ENCODE data around the gene PIK3R5.

PIK3R5 gene

GRCh38 chr17:8922451-8922850 is 43.1 kb downstream of the PIK3R5 start:
- peak; percentile 94 to 99 for DNase-seq

GRCh38 chr17:8921147-8921546 is 44.4 kb downstream of the PIK3R5 start:
- DNase-seq = peak in 1 of 2 donors; percentile 76

DNA sequence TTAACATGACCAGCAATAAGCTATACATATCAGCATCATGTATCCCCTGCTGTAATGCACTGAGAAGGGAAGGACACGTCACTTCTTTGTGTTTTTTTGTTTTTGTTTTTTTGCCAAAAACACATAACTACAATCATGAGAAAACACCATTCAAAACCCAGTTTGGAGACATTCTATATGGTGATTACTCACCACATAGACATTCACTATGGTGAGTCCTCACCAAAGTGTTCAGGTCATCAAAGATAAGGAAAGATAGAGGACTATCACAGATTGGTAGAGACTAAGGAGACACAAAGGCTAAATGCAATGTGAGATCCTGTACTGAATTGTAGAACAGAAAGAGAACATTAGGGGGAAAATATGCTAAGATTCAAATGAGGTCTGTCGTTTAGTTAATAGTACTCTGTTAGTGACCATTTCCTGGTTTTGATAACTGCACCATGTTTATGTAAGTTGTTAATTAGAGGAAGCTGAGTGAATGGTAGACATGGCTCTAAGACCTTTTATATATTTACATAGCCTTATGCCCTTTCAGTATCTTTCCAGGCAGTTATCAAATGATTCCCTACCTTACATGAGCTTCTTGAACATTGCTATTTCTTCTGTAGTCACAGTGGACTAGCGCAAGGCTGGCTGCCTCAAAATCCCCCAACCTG is 46.6 kb downstream of the PIK3R5 start:
- peak in 1 of 2 donors; percentile 43 for DNase-seq

GRCh38 chr17:8916466-8916865 is 49.0 kb downstream of the PIK3R5 start:
- no peak for DNase-seq

DNA sequence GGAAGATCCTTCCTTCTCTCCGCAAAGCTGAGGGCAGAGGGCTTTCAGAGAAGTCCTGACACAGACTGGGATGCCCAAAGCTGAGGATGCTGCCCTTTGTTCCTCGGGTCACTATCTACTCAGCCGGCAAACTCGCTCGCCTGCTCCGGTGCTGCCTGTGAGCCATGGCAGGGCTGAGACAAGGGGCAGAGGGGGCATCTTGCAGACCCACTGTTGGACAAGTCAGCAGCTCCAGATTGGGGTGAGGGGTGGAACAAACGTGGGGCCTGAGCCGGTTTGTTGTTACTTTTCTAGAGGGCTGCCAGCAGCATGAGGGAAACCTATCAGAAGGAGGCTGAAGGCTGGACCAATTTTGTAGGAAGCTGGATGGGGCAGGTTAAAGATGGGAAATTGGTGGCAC is 51.0 kb downstream of the PIK3R5 start:
- DNase-seq = no peak

GRCh38 chr17:8913879-8914278 is 51.6 kb downstream of the PIK3R5 start:
- no peak for DNase-seq

GRCh38 chr17:8913091-8913490 is 52.4 kb downstream of the PIK3R5 start:
- DNase-seq = no peak

GRCh38 chr17:8912084-8912981 is 53.2 kb downstream of the PIK3R5 start:
- DNase-seq = no peak

DNA sequence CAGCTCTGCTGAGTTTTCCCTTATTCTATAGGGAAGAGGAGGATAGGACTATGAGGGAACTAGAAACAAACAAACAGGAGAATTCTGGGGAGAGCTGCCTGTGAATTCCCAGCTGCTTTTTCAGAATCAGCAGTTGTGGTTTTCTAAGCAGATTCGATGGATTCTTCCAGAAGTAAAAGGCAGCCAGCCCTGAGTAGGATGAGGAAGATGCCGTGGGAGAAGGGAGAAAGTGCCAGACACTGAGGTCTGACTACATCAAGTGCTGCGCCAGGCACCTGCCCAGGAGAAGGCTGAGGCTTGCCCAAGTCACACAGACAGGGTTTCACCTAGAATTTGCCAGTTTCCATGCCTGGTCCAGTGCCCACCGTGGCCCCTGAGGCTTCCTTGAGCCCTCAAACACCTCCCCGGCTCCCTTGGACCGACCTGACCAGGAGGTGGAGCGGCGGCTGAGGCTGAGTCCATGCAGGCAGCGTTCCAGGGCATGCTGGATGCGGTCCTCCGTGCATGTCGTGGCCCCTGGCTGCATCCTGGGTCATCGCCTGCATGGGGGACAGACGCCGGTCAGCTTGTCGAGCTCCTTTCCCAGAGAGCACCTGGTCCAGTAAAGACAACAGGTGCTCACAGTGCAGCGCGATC is 54.4 kb downstream of the PIK3R5 start:
- no peak for DNase-seq

- peak; percentile 72 to 79 for DNase-seq
These were observed 55.8 kb downstream of the PIK3R5 start for GRCh38 chr17:8909586-8910270.

DNA sequence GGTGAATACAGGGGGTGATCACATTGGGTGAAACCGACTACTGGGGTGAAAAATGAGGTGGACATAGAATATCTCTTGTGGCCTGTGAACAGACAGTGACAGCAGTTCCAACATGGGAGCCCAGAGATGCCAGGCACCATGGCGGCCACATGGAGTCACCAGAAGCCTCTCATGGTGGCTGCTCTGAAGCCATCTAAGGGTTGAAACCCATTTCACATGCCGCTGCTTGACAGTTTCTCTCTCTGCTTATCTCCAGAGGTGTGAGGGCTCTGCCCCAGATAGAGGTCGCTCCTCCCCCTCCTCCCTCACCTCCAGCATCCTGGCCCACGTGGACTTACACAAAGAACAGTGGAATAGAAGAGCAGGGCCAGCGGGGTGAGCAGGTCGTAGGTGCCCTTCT is 60.2 kb downstream of the PIK3R5 start:
- no peak for DNase-seq

DNA sequence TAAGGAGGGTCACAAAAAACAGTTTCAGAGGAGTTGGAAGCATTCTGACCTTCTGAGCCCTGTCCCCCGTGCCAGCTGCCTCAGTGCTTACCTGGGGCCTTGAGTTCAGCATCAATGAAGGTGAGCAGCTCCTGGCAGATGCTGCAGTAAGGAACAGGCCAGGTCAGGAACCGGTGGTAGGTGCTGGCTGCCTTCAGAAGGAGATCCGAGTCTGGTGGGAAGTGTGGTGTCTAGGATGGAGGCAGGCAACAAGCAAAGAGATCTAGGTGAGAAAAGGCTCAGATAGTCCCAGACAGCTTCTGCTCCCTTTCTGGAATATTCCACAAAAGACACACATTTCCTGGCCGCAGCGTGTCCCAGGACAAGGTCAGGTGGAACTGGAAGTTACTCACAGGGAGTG is 60.8 kb downstream of the PIK3R5 start:
- DNase-seq = no peak

GRCh38 chr17:8904201-8904600 is 61.3 kb downstream of the PIK3R5 start:
- DNase-seq = no peak

DNA sequence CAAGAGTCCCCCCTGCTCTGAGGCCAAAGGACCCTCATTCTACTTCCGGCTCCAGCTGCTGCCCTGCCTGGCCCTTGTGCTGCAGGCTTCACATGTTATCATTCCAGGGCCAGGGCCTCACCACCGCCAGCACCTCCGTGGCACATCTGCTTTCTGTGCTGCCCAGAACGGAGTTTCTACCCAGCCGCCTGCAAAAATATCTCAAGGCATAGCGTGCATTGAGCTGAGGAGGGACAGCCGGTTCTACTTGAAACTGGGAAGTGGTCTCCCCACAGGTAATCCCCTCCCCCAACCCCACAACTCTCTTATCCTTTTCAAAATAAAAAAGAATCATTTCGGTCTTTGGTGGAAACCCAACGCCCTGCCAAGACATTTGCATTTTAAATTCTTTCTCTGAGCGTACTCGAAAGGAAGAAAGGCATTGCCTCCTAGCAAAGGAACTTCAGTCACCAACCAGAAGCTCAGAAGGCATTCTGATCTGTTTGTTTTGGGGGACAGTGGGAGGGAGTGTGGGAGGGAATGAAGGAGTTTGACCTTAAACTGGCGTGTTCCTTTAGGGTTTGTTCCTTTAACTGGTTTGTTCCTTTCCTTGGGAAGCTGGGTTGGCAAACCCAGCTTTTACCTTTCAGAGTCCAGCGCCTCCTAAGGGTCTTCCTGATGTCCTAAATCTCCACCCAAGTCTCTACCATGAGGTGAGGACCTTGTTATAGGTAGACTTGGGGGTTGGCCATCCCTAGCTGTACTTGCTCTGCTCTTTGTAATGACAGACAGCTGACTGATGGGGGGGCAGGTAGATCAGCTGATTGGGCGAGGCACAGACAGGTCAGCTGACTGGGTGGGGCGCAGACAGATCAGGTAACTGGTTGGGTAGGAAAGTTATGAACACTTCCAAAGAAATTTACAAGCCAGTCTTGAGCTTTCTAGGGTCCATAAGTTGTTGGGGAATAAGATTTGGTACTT is 64.6 kb downstream of the PIK3R5 start:
- peak in 1 of 2 donors; percentile 27 for DNase-seq

DNA sequence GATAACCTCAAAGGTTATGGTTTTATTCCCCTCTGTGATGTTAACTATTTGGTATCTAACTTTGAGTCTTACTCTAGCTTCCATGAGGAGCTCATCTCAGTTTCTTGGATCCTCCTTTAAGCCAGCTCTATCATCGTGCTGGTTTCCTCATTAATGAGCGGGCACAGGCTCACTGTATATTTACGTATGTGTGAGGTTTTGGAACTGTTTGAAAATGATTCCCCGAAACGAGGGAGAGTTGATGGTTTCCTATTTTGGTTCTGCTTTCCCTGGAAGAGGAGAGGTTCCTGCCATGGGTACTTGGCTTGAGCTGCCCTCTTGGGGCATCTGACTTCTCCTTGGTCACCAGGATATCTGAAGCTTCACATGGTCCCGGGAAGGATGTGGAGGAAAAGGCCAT is 65.3 kb downstream of the PIK3R5 start:
- peak in 1 of 2 donors; percentile 48 for DNase-seq

DNA sequence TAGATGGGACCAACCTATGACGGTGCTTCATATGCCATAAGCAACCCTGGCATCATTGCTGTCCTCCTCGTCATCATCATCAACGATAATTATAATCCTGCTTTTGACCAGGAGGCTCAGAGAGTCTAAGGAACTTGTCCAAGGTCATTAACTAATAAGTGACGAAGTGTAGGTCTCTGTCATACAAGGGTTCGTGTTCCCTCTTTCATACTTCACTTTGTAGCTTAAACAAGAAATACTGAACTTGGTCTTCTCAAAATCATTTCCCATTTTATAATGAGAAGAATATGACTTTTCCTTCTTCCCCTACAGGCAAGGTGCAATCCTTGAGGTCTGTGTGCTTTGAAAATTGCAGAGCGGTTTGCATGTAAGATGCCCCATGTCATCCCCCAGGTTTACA is 66.9 kb downstream of the PIK3R5 start:
- no peak for DNase-seq

DNA sequence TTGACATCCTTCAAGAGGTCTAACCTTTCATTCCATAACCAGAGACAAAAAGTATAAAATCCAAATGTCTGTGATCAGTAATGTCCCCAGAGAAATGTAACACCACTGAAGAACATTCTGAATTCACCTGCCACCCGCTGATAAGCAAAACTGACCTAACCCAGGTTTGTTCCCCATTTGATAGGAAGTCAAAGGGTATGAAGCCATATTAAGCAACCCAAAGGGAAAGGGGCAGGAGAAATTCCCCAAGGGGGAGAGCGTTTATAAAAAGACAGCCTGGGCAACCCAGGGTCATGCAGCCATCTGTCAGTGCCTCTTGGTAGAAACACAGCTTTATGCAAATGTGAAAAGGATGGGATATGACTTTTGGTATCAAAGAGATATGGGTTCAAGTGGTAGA is 67.4 kb downstream of the PIK3R5 start:
- DNase-seq = peak; percentile 27 to 60

GRCh38 chr17:8896641-8897635 is 68.6 kb downstream of the PIK3R5 start:
- no peak for DNase-seq

DNA sequence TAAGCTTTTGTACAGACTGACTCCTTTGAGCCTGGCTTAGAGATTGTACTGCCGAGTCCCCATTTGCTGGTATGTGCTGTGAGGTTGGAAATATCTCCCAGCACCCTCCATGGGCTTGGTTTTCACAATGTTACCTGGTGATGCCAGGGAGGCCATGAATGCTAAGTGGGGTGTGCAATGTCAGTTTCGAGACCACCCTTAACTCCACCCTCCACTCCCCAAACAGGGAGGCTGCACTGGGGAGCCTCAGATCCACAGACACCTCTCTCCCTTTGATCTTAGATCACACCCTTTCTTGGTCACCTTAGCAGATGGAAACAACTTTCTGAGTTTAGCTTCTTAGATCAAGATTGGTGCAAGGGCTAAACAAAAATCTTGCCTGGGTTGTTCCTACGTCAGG is 69.4 kb downstream of the PIK3R5 start:
- DNase-seq = no peak

Data from inflammatory macrophage treated with lipopolysaccharide for 1 hour (primary cell).